ENCODE measurements around the gene CFAP46.

- no peak for TF ChIP-seq POLR2A (IDR thresholded peaks at IDR 0.05)
- no peak for TF ChIP-seq CTCF (IDR thresholded peaks at IDR 0.05)
Measured at GRCh38 chr10:132972149-132972985, 30.0 kb upstream of the CFAP46 start.

Measured in ovary (tissue), 3 donors.